Thoracic aorta (tissue), 2 donors: ENCODE data around the gene UROS. TPM values are rescaled to one million over a fixed set of nuclear protein-coding genes. Genes with fewer than 3 reads are reported as not detected.

ENCODE experiments used
- ATAC-seq: fragments of 150-250 bp; one replicate; pipeline ENCODE4 v1.8.0; 2017; ENCODE audit warnings: low read depth; ENCODE audit not compliant: insufficient number of reproducible peaks, low FRiP score
- DNase-seq: peaks from one replicate; pipeline ENCODE4 v3.0.0-alpha.2; 2020; ENCODE audit warnings: low spot score
- H3K27ac ChIP-seq, 2 donors: fragments of 200-600 bp; sonication (generic); 1 replicate in 1 of 2; 2 replicates in 1 of 2; pipeline ENCODE4 v1.5.1; 2016; ENCODE audit warnings: mild to moderate bottlenecking in 2 of 2, moderate library complexity in 2 of 2
- H3K27me3 ChIP-seq: fragments of 200-600 bp; sonication (generic); replicated peaks from 2 replicates; pipeline ENCODE4 v1.6.0; 2016; ENCODE audit warnings: mild to moderate bottlenecking; ENCODE audit not compliant: insufficient read depth
- H3K36me3 ChIP-seq: fragments of 200-600 bp; sonication (generic); one replicate; pipeline ENCODE4 v1.5.1; 2016
- H3K4me1 ChIP-seq, 2 donors: fragments of 200-600 bp; sonication (generic); 1 replicate in 1 of 2; 2 replicates in 1 of 2; pipeline versions ENCODE4 v1.5.1 to v1.6.0; 2016; ENCODE audit warnings: low read depth in 2 of 2, mild to moderate bottlenecking in 1 of 2; ENCODE audit not compliant: control insufficient read depth in 1 of 2
- H3K4me3 ChIP-seq: fragments of 200-600 bp; sonication (generic); 2 replicates; pipeline ENCODE4 v1.5.1; 2016; ENCODE audit warnings: mild to moderate bottlenecking
- H3K9me3 ChIP-seq: fragments of 200-600 bp; sonication (generic); 2 replicates; pipeline ENCODE4 v1.5.1; 2016
- total RNA-seq, 2 donors: library from RNA; depleted of rRNA; stranded (reverse); fragments of >200 nt; gene quantifications; one replicate each; pipeline versions ENCODE4 v1.1.0 to v1.2.3, GENCODE V29; 2016
- TF ChIP-seq, protein P1 (sequence below): fragments of 200-600 bp; sonication (generic); IDR thresholded peaks from one replicate; pipeline ENCODE4 v1.5.1; 2019; ENCODE audit warnings: antibody characterized with exemption

Gene UROS
- total RNA-seq, 2 donors from 2014 or later, result 25.5 to 34.3 TPM

DNA sequence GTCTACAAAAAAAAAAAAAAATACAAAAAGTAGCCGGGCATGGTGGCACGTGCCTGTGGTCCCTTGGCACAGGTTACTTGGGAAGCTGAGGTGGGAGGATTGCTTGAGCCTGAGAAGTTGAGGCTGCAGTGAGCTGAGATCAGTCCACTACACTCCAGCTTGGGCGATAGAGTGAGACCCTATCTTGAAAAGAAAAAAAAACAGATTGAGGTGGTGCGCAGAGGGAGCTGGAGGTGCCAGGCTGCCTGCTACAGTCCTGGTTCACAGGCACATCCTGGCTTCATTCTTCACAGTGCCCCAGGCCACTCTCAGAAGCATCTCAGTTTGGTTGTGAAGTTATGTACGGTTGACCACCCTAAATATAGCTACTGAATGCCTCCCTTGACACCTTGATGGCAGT lies 52.2 kb downstream of the UROS start:
- no peaks in the 10 kb centered on the region for H3K36me3 ChIP-seq
- ATAC-seq (no peak), DNase-seq (no peak)
- H3K9me3 ChIP-seq, result no peaks in the 10 kb centered on the region
- H3K27me3 ChIP-seq, result no peaks in the 10 kb centered on the region
- no peak overlapping the region for H3K4me3 ChIP-seq
- peaks cover 0 to 20% of the 10 kb centered on the region in 2 donors for H3K4me1 ChIP-seq
- H3K27ac ChIP-seq, result no peak overlapping the region
- TF ChIP-seq, protein P1, sequence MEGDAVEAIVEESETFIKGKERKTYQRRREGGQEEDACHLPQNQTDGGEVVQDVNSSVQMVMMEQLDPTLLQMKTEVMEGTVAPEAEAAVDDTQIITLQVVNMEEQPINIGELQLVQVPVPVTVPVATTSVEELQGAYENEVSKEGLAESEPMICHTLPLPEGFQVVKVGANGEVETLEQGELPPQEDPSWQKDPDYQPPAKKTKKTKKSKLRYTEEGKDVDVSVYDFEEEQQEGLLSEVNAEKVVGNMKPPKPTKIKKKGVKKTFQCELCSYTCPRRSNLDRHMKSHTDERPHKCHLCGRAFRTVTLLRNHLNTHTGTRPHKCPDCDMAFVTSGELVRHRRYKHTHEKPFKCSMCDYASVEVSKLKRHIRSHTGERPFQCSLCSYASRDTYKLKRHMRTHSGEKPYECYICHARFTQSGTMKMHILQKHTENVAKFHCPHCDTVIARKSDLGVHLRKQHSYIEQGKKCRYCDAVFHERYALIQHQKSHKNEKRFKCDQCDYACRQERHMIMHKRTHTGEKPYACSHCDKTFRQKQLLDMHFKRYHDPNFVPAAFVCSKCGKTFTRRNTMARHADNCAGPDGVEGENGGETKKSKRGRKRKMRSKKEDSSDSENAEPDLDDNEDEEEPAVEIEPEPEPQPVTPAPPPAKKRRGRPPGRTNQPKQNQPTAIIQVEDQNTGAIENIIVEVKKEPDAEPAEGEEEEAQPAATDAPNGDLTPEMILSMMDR, result no peak

DNA sequence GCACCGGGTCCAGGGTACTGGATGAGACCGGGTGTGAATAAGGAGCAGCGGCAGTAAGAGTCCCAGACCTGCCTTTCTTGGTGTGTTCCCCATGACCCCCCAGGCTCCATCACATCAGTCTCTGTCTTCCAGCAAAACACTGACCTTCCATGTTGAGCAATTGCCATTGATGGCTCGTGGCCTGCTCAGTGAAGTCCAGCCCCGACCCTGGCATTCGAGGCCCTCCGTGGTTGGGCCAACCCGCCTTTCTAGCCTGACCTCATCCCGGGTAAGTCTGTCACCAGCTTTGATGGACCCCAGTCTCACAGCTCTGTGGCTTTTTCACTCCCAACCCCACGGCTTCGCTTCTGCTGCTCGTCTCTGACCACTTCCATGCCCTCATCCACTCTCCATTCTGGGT lies 53.9 kb downstream of the UROS start:
- TF ChIP-seq, protein P1, result no peak
- ATAC-seq, result no peak
- Histone ChIP-seq H3K4me1 (peaks cover 0 to 20% of the 10 kb centered on the region in 2 donors), H3K27me3 (no peaks in the 10 kb centered on the region), H3K36me3 (peaks cover 12% of the 10 kb centered on the region), H3K4me3 (no peak overlapping the region), H3K27ac (peak overlapping the region in 1 of 2 donors; percentile 31), H3K9me3 (no peaks in the 10 kb centered on the region)
- DNase-seq, result no peak

DNA sequence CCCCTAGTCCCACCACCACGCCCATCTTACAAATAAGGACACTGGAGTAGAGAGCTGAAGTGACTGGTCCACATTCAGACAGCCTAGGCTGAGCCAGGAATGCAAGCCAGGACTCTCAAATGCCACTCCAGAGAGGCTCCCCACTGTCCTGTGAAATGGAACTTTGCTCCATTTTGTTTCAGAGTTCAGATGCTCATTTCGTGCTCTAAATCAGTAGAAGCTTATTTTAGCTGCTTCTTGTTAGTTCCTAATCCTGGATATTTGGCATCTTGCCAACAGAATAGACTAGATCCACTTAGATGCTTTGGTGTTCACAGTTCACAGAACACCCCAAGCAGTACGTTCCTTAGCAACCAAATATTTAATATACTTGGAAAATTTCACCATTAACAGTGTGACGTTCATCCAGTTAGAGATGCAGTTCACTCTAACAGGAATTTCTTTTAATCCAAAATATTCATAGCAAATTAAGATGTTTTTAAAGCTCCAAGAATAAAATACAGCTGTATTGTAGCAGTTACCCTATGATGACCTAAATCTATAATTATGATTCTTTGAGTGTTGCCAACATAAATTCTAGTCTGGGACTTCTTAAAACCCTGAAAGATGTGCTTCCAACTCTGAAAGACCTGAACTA lies 54.7 kb downstream of the UROS start:
- peaks cover 19% of the 10 kb centered on the region for H3K36me3 ChIP-seq
- no peak overlapping the region for H3K4me3 ChIP-seq
- no peaks in the 10 kb centered on the region for H3K27me3 ChIP-seq
- H3K27ac ChIP-seq, result peak overlapping the region; percentile 12 to 31
- TF ChIP-seq, protein P1, result no peak
- no peak for DNase-seq
- H3K9me3 ChIP-seq, result no peaks in the 10 kb centered on the region
- peaks cover 0 to 20% of the 10 kb centered on the region in 2 donors for H3K4me1 ChIP-seq
- peak; percentile 32 for ATAC-seq

DNA sequence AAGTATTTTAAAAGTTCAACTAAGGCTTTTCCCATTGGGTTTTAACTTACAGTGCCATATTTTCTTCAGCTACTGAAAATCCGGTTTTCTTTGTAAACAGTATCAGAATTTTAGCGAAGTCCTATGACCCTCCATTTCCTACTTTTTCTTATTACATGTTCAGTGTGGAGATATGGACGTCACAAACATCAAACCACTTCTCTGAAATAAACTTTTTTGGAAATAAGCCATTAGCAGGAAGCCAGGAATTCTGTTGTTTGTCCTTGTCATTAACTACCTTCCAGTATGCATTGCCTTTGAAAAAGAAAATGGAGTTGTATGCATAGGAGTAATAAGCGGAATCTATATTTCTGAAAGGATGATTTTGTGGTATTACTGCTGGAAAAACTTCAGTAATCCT lies 56.5 kb downstream of the UROS start:
- TF ChIP-seq, protein P1, result no peak
- peaks cover 25% of the 10 kb centered on the region for H3K36me3 ChIP-seq
- peaks cover 0 to 20% of the 10 kb centered on the region in 2 donors for H3K4me1 ChIP-seq
- no peak for DNase-seq
- no peaks in the 10 kb centered on the region for H3K27me3 ChIP-seq
- no peak overlapping the region for H3K27ac ChIP-seq
- no peak overlapping the region for H3K4me3 ChIP-seq
- no peaks in the 10 kb centered on the region for H3K9me3 ChIP-seq
- ATAC-seq, result no peak

DNA sequence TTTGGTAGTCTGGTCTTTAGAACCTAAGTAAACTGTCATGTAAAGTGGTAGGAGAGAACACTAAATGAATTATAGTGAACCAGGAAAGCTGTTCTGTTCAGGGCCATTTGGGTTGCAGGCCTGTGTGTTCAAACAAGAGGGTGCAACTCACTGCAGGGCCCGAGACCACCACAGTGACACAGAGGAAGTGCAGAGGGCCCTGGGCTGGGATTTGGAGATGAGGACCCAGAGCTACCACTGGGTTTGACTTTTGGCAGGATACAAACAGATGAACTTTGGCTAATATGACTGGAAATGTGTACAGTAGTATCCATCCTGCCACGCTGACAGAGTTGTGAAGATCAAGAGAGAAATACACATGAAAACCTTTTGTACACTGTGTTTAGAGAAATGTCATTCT lies 57.2 kb downstream of the UROS start:
- peaks cover 0 to 20% of the 10 kb centered on the region in 2 donors for H3K4me1 ChIP-seq
- H3K9me3 ChIP-seq, result no peaks in the 10 kb centered on the region
- ATAC-seq, result no peak
- no peak for DNase-seq
- H3K4me3 ChIP-seq, result no peak overlapping the region
- H3K27ac ChIP-seq, result no peak overlapping the region
- TF ChIP-seq, protein P1, result no peak
- H3K27me3 ChIP-seq, result no peaks in the 10 kb centered on the region
- peaks cover 26% of the 10 kb centered on the region for H3K36me3 ChIP-seq
